Fibroblast of villous mesenchyme (primary cell): ENCODE results near the gene STARD5. TPM values are rescaled to one million over a fixed set of nuclear protein-coding genes. Genes with fewer than 3 reads are reported as not detected.

ENCODE experiments used
- DNase-seq: peaks from one replicate; pipeline ENCODE4 v3.0.0-alpha.2; 2010; ENCODE audit warnings: low read depth
- H3K4me3 ChIP-seq: 2 replicates; pipeline ENCODE4 v1.5.1; 2011; ENCODE audit warnings: low read depth, mild to moderate bottlenecking, low read length
- total RNA-seq: library from RNA; depleted of rRNA; stranded (reverse); fragments of >200 nt; gene quantifications from 2 replicates; pipeline ENCODE4 v1.2.3, GENCODE V29; 2012
- TF ChIP-seq, protein P1 (sequence below): IDR thresholded peaks from 2 replicates; pipeline ENCODE4 v1.5.1; 2012; ENCODE audit warnings: low read depth, mild to moderate bottlenecking, low read length; ENCODE audit not compliant: insufficient read depth

The STARD5 gene
- total RNA-seq, 1 donor = 14.7 TPM

DNA sequence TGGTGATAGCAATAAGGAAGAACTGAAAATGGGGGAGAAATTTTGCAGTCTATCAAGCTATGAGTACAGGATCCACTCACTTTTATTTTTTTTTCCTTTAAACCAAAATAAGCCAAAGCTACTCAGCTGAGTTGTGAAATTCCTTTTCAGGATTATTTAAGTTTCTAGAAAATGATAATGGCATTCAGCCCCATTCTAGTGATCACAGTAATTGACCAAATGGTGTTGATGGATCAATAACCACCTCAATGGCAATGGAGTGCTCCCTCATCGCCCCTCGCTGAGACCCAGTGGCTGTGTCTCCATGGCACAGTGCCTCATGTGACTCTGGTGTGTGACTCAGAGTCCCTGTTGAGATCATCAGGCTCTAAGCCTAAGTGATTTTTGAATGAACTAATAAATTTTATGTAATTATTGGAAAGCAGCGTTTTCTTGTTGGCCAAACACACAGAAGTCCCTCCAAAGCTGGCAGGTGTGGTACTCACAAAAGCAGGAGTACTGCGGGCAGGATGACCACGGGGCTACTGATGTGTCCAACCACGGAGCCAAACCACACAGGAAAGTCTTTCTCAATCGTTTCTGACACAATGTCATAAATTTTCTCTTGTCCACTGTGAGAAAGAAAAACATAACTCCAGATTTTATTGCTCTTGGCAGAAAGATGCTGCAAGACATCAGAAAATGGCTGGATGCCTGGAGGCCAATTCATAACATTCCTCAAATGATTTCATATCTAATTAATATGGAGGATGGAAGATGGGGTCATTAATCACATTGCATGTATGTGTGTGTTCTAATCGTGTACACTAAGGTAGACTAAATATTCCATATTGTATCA lies 14.4 kb upstream of the STARD5 start:
- H3K4me3 ChIP-seq = no peak overlapping the region
- peak; percentile 97 for DNase-seq
- TF ChIP-seq, protein P1, sequence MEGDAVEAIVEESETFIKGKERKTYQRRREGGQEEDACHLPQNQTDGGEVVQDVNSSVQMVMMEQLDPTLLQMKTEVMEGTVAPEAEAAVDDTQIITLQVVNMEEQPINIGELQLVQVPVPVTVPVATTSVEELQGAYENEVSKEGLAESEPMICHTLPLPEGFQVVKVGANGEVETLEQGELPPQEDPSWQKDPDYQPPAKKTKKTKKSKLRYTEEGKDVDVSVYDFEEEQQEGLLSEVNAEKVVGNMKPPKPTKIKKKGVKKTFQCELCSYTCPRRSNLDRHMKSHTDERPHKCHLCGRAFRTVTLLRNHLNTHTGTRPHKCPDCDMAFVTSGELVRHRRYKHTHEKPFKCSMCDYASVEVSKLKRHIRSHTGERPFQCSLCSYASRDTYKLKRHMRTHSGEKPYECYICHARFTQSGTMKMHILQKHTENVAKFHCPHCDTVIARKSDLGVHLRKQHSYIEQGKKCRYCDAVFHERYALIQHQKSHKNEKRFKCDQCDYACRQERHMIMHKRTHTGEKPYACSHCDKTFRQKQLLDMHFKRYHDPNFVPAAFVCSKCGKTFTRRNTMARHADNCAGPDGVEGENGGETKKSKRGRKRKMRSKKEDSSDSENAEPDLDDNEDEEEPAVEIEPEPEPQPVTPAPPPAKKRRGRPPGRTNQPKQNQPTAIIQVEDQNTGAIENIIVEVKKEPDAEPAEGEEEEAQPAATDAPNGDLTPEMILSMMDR = no peak

DNA sequence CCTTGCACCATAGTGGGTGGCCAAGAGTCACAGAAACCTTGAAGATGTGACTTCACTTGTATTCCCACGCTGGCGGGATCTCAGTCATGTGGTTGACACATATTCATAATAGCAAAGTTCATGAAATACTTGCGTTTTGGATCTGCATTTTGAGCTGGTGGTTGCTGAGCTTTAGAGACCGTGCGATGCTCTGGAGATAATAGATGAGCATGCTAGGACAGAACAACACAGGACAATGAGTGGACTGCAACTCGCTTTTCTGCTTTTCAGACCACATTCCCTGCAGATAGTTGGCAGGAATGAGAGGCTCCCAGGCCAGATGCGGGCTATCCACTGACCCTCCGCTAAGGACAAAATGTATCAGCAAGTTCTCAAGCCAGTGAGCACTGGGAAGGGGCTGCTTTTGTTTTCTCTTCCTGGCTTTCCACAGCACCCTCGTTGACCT lies 13.8 kb upstream of the STARD5 start:
- no peak overlapping the region for H3K4me3 ChIP-seq
- no peak for DNase-seq
- TF ChIP-seq, protein P1 = no peak

DNA sequence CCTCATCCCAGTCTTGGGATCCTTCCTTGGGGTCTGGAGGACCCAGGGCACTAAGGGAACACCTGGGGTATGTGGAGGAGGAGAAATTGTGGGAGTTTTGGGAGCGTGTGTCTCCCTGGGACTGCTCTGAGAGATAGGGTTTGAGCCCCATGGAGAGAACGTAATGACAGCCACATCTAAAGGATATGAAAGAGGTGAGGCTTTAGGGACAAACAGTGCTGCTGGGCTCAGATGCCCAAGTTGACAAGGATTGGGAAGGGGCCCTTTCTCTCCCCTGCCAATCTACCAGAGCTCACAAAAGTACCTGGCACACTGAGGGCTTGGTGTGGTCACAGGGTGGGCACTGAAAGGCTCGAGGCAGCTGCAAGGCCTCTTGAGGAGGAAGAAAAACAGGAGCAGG lies 13.3 kb upstream of the STARD5 start:
- H3K4me3 ChIP-seq = no peak overlapping the region
- no peak for DNase-seq
- TF ChIP-seq, protein P1 = no peak

DNA sequence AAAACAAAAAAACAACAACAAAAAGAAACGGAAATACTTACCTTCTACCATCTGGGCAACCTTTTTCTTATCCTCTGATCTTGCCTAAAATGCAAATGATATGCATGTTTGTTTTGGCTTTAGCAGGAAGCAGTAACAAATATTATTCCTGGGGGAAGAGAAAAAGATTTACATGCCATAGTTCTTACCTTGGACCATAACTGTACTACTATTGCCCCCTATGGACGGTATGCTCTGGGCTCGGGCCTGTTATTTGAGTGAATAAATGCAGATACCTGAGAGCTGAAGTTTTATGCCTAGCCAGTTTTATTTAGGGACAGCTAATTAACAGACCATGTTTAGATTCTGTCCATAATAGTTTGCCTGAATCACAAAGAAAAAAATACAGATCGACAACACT lies 12.6 kb upstream of the STARD5 start:
- TF ChIP-seq, protein P1 = peak; percentile 64
- peak; percentile 62 for DNase-seq
- no peak overlapping the region for H3K4me3 ChIP-seq

DNA sequence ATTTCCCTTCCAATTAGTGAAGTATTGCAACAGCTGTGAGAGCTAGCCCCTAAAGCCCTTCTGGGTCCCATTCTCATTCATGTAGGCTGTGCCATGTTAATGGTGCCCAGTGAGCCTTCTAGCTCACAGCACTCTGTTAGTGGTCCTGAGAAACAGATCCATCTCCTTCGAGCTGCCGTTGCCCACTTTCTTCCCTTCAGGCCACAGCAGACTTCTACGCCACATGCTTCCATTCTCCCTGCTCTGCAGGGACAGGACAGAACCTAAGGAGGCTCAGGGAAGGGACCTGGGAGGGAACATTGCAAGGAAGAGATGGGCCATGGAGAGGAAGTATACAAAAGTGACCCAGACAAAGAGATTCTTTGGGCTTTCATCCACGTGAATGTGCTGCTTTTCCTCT lies 11.7 kb upstream of the STARD5 start:
- TF ChIP-seq, protein P1 = no peak
- DNase-seq = no peak
- no peak overlapping the region for H3K4me3 ChIP-seq

DNA sequence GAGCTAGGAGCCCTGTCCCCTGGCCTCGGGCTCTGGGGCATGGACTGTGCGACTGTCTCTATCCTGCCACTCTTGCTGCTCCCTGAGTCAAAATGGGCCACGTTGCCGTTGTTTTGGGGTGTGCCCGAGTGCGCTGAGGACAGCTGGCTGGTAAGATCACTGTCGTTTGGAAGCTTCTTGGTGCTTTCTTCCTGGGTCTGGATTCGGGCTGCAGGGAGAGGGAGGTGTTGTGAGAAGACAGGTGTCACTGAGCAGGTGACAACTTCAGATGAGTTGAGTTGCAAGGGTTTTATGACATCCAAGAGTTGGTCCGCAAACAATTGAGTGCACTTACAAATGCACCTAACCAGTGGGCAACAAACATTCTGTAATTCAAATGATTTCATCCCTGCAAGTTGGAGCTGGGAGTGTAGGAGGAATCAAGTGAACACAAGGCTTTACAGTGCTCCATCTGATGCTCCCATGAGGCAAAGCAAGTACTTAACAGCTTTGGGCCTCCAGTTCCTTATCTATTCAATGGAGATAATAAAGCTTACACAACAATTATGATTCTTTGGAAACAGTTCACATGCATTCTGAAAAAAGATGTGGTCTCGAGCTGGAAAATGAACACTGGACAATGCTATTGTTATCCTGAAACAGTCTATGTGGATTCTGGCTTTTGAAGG lies 11.0 kb upstream of the STARD5 start:
- DNase-seq = peak; percentile 81
- TF ChIP-seq, protein P1 = no peak
- no peak overlapping the region for H3K4me3 ChIP-seq
